GM12878 (cell line): Measurements from ENCODE around the gene TTLL6. TPM values are rescaled to one million over a fixed set of nuclear protein-coding genes. Genes with fewer than 3 reads are reported as not detected.
A peak's percentile ranks its signal among the peaks of the same experiment; 100 is the strongest.

ENCODE experiments used
- ATAC-seq: fragments of 200-7000 bp; cut with Tn5 transposase; 3 replicates; pipeline ENCODE4 v1.9.1; 2020; ENCODE audit warnings: mild to moderate bottlenecking, moderate library complexity
- BruUV-seq: library from RNA; stranded (reverse); fragments of 400-500 nt; replicated peaks from 2 replicates; lab custom pipeline; 2021; lab: Mats Ljungman, UMichigan
- CTCF ChIA-PET: fragments of 300-600 bp; sonication (Branson Sonifier 250); formaldehyde crosslinking; extraction: SDS; loops from one replicate; lab custom pipeline; 2021; ENCODE audit warnings: inconsistent platforms; lab: Yijun Ruan, JAX
- POLR2A ChIA-PET: fragments of 350-600 bp; formaldehyde crosslinking; extraction: SDS; loops from one replicate; lab custom pipeline; 2021; ENCODE audit warnings: inconsistent platforms; lab: Charles Lee
- RAD21 ChIA-PET: fragments of 300-600 bp; sonication (Branson Sonifier 250); formaldehyde crosslinking; loops from one replicate; lab custom pipeline; 2023; ENCODE audit warnings: antibody characterized with exemption; ENCODE audit not compliant: unreplicated experiment; lab: Charles Lee
- SMC1A ChIA-PET: fragments of 300-600 bp; sonication (Branson Sonifier 250); formaldehyde crosslinking; loops from one replicate; lab custom pipeline; 2023; ENCODE audit not compliant: unreplicated experiment, uncharacterized antibody; lab: Charles Lee
- DNase-seq: peaks from one replicate; pipeline ENCODE4 v3.0.0-alpha.2; 2011; ENCODE audit warnings: low read depth, low spot score
- FAIRE-seq: peaks from 3 replicates; lab custom pipeline; 2011; peaks lifted over from hg19 to GRCh38; lab: Jason Lieb, UNC
- H2AFZ ChIP-seq: 2 replicates; pipeline ENCODE4 v1.6.0; 2011; ENCODE audit warnings: low read depth, low read length, control low read depth; ENCODE audit not compliant: control insufficient read depth
- H3K27ac ChIP-seq: 2 replicates; pipeline ENCODE4 v1.5.1; 2011; ENCODE audit warnings: control low read depth; ENCODE audit not compliant: control insufficient read depth, insufficient read depth
- H3K27me3 ChIP-seq, 2 experiments: replicated peaks in 1 of 2; 2 replicates each; pipeline versions ENCODE4 v1.6.0 to v1.6.1; 2011; ENCODE audit warnings: low read length in 1 of 2; ENCODE audit not compliant: control insufficient read depth in 2 of 2, insufficient read depth in 2 of 2
- H3K36me3 ChIP-seq, 2 experiments: 2 replicates each; pipeline ENCODE4 v1.5.1; 2011; ENCODE audit warnings: low read length in 1 of 2; ENCODE audit not compliant: control insufficient read depth in 2 of 2, insufficient read depth in 2 of 2
- H3K4me1 ChIP-seq: 2 replicates; pipeline ENCODE4 v1.6.1; 2011; ENCODE audit warnings: mild to moderate bottlenecking, low read length, moderate library complexity, mixed read lengths; ENCODE audit not compliant: control insufficient read depth, insufficient read depth
- H3K4me2 ChIP-seq: 2 replicates; pipeline ENCODE4 v1.6.0; 2011; ENCODE audit warnings: control low read depth; ENCODE audit not compliant: control insufficient read depth, insufficient read depth
- H3K4me3 ChIP-seq: fragments of 200-600 bp; sonication (generic); 2 replicates; pipeline ENCODE4 v1.5.1; 2016
- H3K79me2 ChIP-seq: 2 replicates; pipeline ENCODE4 v1.6.0; 2011; ENCODE audit warnings: low read length; ENCODE audit not compliant: control insufficient read depth, insufficient read depth
- H3K9ac ChIP-seq: 2 replicates; pipeline ENCODE4 v1.8.0; 2011; ENCODE audit warnings: low read length, control low read depth, mixed read lengths; ENCODE audit not compliant: control insufficient read depth, insufficient read depth
- H3K9me3 ChIP-seq: replicated peaks from 3 replicates; pipeline ENCODE4 v1.5.1; 2011; ENCODE audit warnings: mild to moderate bottlenecking, low read length; ENCODE audit not compliant: control insufficient read depth, insufficient read depth
- H4K20me1 ChIP-seq: 2 replicates; pipeline ENCODE4 v1.6.0; 2011; ENCODE audit not compliant: control insufficient read depth, insufficient read depth
- MYB ChIP-seq: fragments of 150-350 bp; IDR thresholded peaks from 2 replicates; pipeline ENCODE4 v1.6.1; 2014; ENCODE audit warnings: mild to moderate bottlenecking, low read depth, low read length, borderline replicate concordance
- NFYA ChIP-seq: IDR thresholded peaks from 2 replicates; pipeline ENCODE4 v1.6.1; 2011; ENCODE audit warnings: low read depth, mild to moderate bottlenecking, low read length, improper control_type of control experiment, borderline replicate concordance
- PAX5 ChIP-seq: IDR thresholded peaks from 2 replicates; pipeline ENCODE4 v1.6.1; 2011; ENCODE audit warnings: low read depth, low read length, borderline replicate concordance
- PKNOX1 ChIP-seq: fragments of 450-650 bp; IDR thresholded peaks from 2 replicates; pipeline ENCODE4 v1.6.1; 2016; ENCODE audit warnings: mild to moderate bottlenecking
- RUNX3 ChIP-seq: IDR thresholded peaks from 2 replicates; pipeline ENCODE4 v1.6.1; 2012; ENCODE audit warnings: low read length, inconsistent platforms
- WGBS: methylation state at CpG from one replicate; pipeline ENCODE4 v1.1.6; 2016; ENCODE audit warnings: low lambda C conversion rate; ENCODE audit not compliant: insufficient replicate concordance, insufficient coverage; ENCODE audit errors: missing lambda C conversion rate; 5-methylcytosine and 5-hydroxymethylcytosine counted together
- in situ Hi-C: fragments of 300-500 bp; cut with MboI; formaldehyde crosslinking; loops from 9 replicates; pipeline ENCODE4 v1.14.3; 2018; ENCODE audit warnings: mixed read lengths
- intact Hi-C: fragments of 100-400 bp; cut with micrococcal nuclease; formaldehyde crosslinking; loops from one replicate; pipeline ENCODE4 v1.14.2; 2022; ENCODE audit not compliant: unreplicated experiment
- polyA plus RNA-seq, 11 experiments: library from polyadenylated mRNA; depleted of rRNA in 4 of 11; unstranded in 6 of 11; stranded (reverse) in 5 of 11; fragments of >200 nt; fragmentation: Nextera tagmentation in 4 of 11; fragmentation: Illumina TruSeq in 1 of 11; extraction: Ambion mirVana in 4 of 11; extraction: Trizol in 1 of 11; gene quantifications; 1 replicate in 1 of 11; 2 replicates in 10 of 11; pipeline versions ENCODE4 v1.2.1 to v1.2.3, GENCODE V29; 2011 to 2016; ENCODE audit warnings: inconsistent platforms in 2 of 11, missing spikeins in 2 of 11, low read depth in 1 of 11
- total RNA-seq, 4 experiments: library from RNA; depleted of rRNA in 3 of 4; stranded (reverse); fragments of >200 nt in 3 of 4; fragmentation: Illumina TruSeq in 1 of 4; extraction: Trizol in 1 of 4; gene quantifications; 2 replicates each; pipeline versions ENCODE4 v1.2.1 to v1.2.3, GENCODE V29; 2013 to 2021

TTLL6 gene
- total and polyA plus RNA-seq, 10 of the 15 experiments (the other 5 are each of a cell fraction or from before 2014, with no cell fraction given) = 0.06 to 0.36 (median 0.13) TPM; not detected in 4

- Histone ChIP-seq H3K4me3 (no peak overlapping the region), H3K79me2 (no peaks in the 10 kb centered on the region), H3K27ac (no peak overlapping the region), H3K4me1 (peaks cover 5% of the 10 kb centered on the region), H3K27me3 (no peaks in the 10 kb centered on the region), H3K36me3 (no peaks in the 10 kb centered on the region), H3K4me2 (no peak overlapping the region), H4K20me1 (no peaks in the 10 kb centered on the region), H3K9ac (no peak overlapping the region), H2AFZ (no peak overlapping the region), H3K9me3 (no peaks in the 10 kb centered on the region)
- WGBS = 16% methylated on average over 3 of the region's 3 CpGs
- intact Hi-C loops = no loop called here
- POLR2A ChIA-PET = no interaction called here
- TF ChIP-seq PKNOX1 = no peak
- no peak for FAIRE-seq
- in situ Hi-C loops = no loop called here
- SMC1A ChIA-PET = no interaction called here
- DNase-seq = no peak
- RAD21 ChIA-PET = no interaction called here
- BruUV-seq = no TSS peak
- no peak for ATAC-seq
- CTCF ChIA-PET = no interaction called here
These were observed 43.8 kb downstream of the TTLL6 start for GRCh38 chr17:48773245-48773644.

GRCh38 chr17:48770954-48771353, 46.1 kb downstream of the TTLL6 start:
- Histone ChIP-seq H3K36me3 (no peaks in the 10 kb centered on the region), H3K27ac (no peak overlapping the region), H4K20me1 (no peaks in the 10 kb centered on the region), H2AFZ (no peak overlapping the region), H3K4me3 (no peak overlapping the region), H3K27me3 (peaks cover 0 to 1% of the 10 kb centered on the region in 2 experiments; a peak in 1 of 4 replicates), H3K9me3 (no peaks in the 10 kb centered on the region), H3K4me1 (peaks cover 5% of the 10 kb centered on the region), H3K4me2 (no peak overlapping the region), H3K9ac (no peak overlapping the region), H3K79me2 (no peaks in the 10 kb centered on the region)
- TF ChIP-seq RUNX3 = peak; percentile 68
- TF ChIP-seq MYB = no peak
- TF ChIP-seq PAX5 = 0 out of 2 replicates have a peak, but pooled peaks have one; percentile 40
- TF ChIP-seq NFYA = no peak
- ChIA-PET RAD21 (no interaction called here), SMC1A (no interaction called here), POLR2A (no interaction called here), CTCF (interaction anchor here (0.7 to 1.0 kb wide), 2 partner anchors 40 to 47 kb away, joined by 3 read pairs; no protein-coding TSS in a partner anchor)
- DNase-seq (peak; percentile 21), FAIRE-seq (peak; percentile 62), ATAC-seq (peak; percentile 44; the same call in 1 of the 3 replicates)
- in situ Hi-C loops = no loop called here
- WGBS = 2% methylated on average over 3 of the region's 3 CpGs
- intact Hi-C loops = no loop called here
- BruUV-seq = no TSS peak
